Activated naive CD4-positive, alpha-beta T cell treated with Interleukin-2 at 50 U/mL for 16 hours (primary cell): ENCODE measurements around the gene CNNM3.
"Not testable (repeated sequence)": the region's sequence is repeated elsewhere in the genome, so short reads cannot be mapped to it uniquely, and the experiment has no call there.

Experiments used
- DNase-seq: peaks from one replicate; pipeline ENCODE4 v3.0.0-alpha.2; 2020

CNNM3 gene

GRCh38 chr2:96799623-96799935 lies 16.5 kb upstream of the CNNM3 start:
- DNase-seq = no peak

- no peak for DNase-seq
Observed at GRCh38 chr2:96800061-96801004, 15.7 kb upstream of the CNNM3 start.

DNA sequence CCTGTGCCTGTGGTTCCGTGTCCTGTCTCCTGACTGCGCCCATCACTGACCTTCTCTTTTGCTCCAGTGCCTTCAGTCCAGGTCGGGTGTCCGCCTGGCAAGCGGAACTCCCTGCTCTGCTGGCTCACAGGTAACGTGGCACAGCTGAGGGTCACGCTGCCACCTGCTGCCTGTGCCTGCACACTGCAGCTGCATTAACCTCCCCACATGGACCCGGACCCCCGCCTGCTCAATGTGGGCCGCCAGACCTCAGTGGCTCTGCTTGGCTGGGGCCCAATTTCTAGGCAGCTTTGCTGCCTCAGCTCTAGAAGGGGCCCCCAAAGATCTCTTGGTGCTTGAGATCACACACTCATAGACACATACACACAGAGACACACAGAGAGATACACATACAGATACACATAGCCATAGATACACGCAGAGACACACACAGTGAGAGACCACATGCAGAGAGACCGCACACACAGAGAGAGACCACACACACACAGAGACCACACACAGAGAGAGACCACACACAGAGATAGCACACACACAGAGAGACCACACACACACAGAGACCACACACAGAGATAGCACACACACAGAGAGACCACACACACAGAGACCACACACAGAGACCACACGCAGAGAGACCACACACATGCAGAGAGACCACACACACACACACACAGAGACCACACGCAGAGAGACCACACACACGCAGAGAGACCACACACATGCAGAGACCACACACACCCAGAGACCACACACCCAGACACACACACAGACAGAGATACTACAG lies 14.9 kb upstream of the CNNM3 start:
- peak; percentile 78 for DNase-seq

GRCh38 chr2:96801786-96802595 lies 14.1 kb upstream of the CNNM3 start:
- peak; percentile 64 for DNase-seq

DNA sequence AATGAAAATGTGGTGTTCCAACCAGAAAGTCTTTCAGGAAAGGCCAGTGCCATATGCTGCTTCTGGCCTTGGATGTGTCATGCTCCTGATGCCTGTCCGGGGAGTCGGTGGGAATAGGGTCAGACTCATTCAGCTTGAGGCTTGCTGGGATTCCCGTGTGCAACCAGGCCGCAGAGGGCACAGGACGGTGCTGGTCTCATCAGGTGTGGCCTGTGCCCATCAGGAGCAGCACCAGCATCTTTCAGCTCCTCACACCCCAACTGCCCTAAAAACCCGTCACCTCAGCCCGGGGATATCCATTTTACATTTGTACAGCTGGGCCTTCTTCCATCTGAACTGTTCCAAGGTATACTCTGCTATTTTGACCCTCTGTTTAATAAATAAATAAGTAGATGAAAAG lies 13.3 kb upstream of the CNNM3 start:
- no peak for DNase-seq

- DNase-seq = no peak
Observed at GRCh38 chr2:96804986-96805385, 11.1 kb upstream of the CNNM3 start.

DNA sequence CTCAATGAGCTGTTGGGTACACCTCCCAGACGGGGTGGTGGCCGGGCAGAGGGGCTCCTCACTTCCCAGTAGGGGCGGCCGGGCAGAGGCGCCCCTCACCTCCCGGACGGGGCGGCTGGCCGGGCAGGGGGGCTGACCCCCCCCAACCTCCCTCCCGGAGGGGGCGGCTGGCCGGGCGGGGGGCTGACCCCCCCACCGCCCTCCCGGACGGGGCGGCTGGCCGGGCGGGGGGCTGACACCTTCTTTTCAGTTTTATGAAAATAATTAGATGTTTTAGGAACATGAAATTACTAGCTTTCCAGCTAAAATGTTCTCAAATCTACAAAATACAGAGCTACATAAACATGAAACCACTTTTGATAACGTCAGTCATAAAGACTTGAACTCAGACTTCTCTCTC lies 10.1 kb upstream of the CNNM3 start:
- DNase-seq = not testable (repeated sequence)

- peak; percentile 43 for DNase-seq
Observed at GRCh38 chr2:96806468-96807126, 9.5 kb upstream of the CNNM3 start.

DNA sequence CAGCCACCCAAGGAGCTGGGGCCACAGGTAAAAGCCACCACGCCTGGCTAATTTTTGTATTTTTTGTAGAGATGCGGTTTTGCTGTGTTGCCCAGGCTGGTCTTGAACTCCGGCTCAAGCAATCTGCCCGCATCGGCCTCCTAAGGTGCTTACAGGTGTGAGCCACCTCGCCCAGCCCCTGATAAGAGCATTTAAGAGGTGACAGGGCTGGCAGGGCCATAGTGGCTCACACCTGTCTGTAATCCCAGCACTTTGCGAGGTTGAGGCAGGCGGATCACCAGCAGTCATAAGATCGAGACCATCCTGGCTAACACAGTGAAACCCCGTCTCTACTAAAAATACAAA lies 9.0 kb upstream of the CNNM3 start:
- DNase-seq = no peak

DNA sequence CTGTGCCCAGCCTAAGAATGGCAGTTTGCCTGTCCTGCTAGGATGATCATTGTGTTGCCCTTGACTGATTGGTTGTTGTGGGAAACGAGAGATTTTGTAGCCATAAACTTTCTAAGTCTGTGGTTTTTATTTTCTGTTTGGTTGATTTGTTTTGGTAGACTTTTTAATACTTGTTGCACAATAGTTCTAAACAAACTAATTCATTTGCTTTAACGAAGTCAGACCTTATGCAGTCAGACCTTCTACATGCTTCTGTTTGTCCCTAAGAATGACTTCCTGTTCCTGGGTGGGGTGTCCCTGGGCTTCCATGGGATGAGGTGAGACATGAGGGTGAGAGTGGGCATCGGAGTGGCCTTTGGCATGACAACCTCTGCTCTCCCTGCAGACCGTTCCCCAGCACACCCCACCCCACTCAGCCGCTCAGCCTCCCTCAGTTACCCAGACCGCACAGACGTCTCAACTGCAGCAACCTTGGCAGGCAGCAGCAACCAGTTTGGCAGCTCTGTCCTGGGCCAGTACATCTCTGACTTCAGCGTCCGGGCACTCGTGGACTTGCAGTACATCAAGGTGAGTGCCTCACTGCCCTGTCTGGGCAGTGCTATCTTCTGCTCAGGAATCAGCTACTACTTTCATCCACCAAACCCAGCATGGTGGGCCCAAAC lies 7.8 kb upstream of the CNNM3 start:
- DNase-seq = no peak

- DNase-seq = no peak
Observed at GRCh38 chr2:96809216-96809882, 6.7 kb upstream of the CNNM3 start.

GRCh38 chr2:96809951-96810782 lies 5.9 kb upstream of the CNNM3 start:
- no peak for DNase-seq

DNA sequence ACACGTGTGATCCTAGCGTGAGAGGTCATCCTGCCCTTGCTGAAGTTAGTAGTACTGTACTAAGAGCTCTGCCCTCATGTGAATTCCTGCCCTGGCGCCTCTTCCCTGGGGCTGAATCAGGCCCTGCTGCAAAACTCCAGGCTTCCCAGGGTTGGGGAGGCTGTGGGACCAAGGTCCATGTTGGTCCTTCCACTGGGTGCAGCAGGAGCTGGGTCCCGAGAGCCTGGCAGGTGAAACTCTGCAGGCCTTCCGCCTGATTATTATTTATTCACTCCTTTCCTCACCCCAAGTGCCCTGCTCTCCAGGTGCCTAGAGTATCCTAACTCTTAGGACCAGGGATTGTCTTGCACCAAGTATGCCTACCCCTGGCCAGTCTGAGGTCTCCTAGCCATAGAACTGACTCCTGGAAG lies 5.3 kb upstream of the CNNM3 start:
- DNase-seq = no peak

DNA sequence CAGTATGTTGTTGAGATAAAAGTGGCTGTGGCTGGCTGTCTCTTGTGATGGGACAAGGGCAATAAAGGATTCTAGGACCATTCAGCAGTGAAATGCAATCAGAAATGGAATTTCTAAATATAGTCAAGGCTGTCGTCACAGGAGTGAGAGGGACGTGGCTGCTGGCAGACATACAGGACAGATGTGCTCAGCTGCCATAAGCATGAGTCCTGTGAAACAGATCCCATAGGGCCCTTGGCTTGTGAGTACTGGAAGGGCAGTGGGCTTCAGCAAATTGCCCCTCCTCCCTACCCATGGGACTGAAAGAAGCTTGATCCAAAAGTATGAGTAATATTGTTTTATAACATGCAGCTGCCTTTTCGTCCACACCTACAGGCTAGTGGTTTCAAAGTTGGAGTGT lies 4.2 kb upstream of the CNNM3 start:
- no peak for DNase-seq

DNA sequence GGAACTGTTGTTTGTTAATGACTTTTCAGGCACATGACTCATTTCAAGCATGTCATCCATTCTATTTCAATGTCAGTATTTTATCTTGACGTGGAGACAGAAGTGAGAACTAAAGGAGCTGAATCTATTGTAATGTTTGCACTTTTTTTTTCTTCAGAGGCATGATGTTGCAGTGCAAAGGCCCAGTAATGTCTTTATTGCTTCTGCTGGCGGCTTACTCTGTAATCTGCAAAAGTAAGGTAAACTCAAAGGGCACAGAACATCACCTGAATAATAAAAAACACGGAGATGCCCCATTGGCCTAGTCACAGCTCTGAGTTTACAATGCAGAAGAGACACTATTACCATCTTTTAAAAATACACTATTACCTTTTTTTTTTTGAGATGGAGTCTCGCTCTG lies 2.4 kb upstream of the CNNM3 start:
- no peak for DNase-seq

GRCh38 chr2:96815326-96816126 lies 542 bp upstream of the CNNM3 start:
- DNase-seq = peak; percentile 32

- no peak for DNase-seq
Observed at GRCh38 chr2:96816836-96817702, 1.0 kb downstream of the CNNM3 start.

DNA sequence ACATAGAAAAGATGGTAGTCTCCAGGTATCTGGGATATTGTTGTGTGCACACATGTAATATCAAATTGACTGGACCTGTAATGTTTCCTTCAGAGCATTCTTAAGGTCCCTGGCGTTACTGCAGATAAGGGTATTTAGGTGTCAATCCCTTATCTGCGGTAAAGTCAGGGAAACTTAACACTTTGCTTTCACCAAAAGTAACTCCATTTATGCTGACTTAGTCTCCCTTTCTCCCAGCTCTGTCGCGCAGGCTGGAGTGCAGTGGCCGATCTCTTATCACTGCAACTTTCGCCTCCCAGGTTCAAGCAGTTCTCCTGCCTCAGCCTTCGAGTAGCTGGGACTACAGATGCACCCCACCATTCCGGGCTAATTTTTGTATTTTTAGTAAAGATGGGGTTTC lies 1.8 kb downstream of the CNNM3 start:
- DNase-seq = no peak
